A549 treated with AZD9567 at 1 μM for 4 hours (cell line): ENCODE data around the gene ALKBH3. TPM values are rescaled to one million over a fixed set of nuclear protein-coding genes. Genes with fewer than 3 reads are reported as not detected.

Source experiments
- total RNA-seq: library from RNA; stranded (reverse); fragments of 200-300 nt; extraction: Qiagen RNA extraction; gene quantifications from 5 replicates; pipeline ENCODE4 v1.2.3, GENCODE V29; 2022; ENCODE audit not compliant: insufficient read depth

The ALKBH3 gene
- total RNA-seq, result 21.6 to 35.7 TPM (median 24.1 TPM) in 5 replicates

DNA sequence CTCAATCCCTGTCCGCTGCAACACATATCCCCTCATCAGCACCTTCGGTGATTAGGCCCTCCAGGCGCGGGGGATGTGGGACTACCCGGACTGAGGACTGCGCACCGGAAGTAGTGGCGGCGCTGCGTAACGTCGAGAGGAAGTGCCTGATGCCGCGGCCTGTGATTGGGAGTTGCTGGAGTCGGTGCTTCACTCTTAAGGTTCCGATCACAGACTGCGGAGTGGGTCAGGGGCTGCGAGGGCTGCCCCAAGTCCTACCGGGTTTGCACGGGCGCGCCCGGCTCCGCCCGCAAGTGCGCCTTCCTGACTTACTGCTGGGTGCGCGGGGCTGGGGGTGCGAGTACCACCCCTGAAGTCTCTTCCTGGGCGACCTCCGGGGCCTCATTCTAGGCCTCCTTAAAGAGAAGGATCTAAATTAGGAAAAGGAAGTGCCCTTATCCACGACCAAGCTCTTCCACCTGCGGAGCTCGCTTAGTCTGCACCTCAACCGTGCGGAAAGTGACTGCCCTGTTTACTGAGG lies at the start of gene ALKBH3:
Gene ALKBH3 (plus strand): TSS at position 192 of the 520 bp plus-strand sequence. CDS start 1,822 bp downstream, outside the sequence.

Other genes with a start within 250 kb of the ALKBH3 start
- gene HSD17B12, start 200.1 kb upstream of the ALKBH3 start, total RNA-seq, result 64.5 to 82.2 TPM (median 71.0 TPM) in 5 replicates
- gene C11orf96, start 61.8 kb downstream of the ALKBH3 start, total RNA-seq, result 2.7 to 4.2 TPM (median 3.5 TPM) in 4 of 5 replicates, not detected in the other
- gene ACCSL, start 167.2 kb downstream of the ALKBH3 start, total RNA-seq, result not detected in 5 replicates
- gene ACCS, start 185.4 kb downstream of the ALKBH3 start, total RNA-seq, result 18.3 to 20.3 TPM (median 18.6 TPM) in 5 replicates
- gene EXT2, start 214.8 kb downstream of the ALKBH3 start, total RNA-seq, result 55.4 to 59.6 TPM (median 58.1 TPM) in 5 replicates